PFSK-1 (cell line): ENCODE measurements around the gene FGF4.

Experiments
- FOXP2 ChIP-seq: optimal IDR thresholded peaks from 2 replicates; pipeline ENCODE3; 2011; ENCODE audit warnings: borderline replicate concordance, control low read depth, inconsistent platforms; ENCODE audit not compliant: insufficient read depth; ENCODE audit errors: extremely low read length, extremely low read depth
- POLR2AphosphoS5 ChIP-seq: IDR thresholded peaks from 2 replicates; pipeline ENCODE4 v1.6.1; 2012; ENCODE audit warnings: low read depth, mild to moderate bottlenecking, control low read depth, low read length, moderate library complexity
- REST ChIP-seq, 2 experiments: IDR thresholded peaks; 2 replicates each; pipeline versions ENCODE4 v1.6.1 to v1.8.0; 2011 to 2012; ENCODE audit warnings: low read depth in 2 of 2, low read length in 2 of 2, control low read depth in 1 of 2, inconsistent platforms in 1 of 2, mild to moderate bottlenecking in 1 of 2, moderate library complexity in 1 of 2; ENCODE audit not compliant: insufficient read depth in 1 of 2
- SIN3A ChIP-seq: IDR thresholded peaks from 2 replicates; pipeline ENCODE4 v1.6.1; 2012; ENCODE audit warnings: mild to moderate bottlenecking, low read length, moderate library complexity, borderline replicate concordance; ENCODE audit not compliant: insufficient read depth
- TAF1 ChIP-seq: IDR thresholded peaks from 2 replicates; pipeline ENCODE4 v1.6.1; 2012; ENCODE audit warnings: low read length, control low read depth, borderline replicate concordance; ENCODE audit not compliant: insufficient read depth

Gene FGF4

GRCh38 chr11:69797737-69798528, 22.8 kb upstream of the FGF4 start:
- no peak for TF ChIP-seq POLR2AphosphoS5
- no peak for TF ChIP-seq REST (IDR thresholded peaks at IDR 0.05; ENCODE audit: insufficient read depth in 1 of 2, low read depth in 2 of 2, low read length in 2 of 2)
- no peak for TF ChIP-seq TAF1
- no peak for TF ChIP-seq FOXP2
- TF ChIP-seq SIN3A, result no peak

- no peak for TF ChIP-seq POLR2AphosphoS5
Observed at GRCh38 chr11:69797156-69797555, 22.0 kb upstream of the FGF4 start.

DNA sequence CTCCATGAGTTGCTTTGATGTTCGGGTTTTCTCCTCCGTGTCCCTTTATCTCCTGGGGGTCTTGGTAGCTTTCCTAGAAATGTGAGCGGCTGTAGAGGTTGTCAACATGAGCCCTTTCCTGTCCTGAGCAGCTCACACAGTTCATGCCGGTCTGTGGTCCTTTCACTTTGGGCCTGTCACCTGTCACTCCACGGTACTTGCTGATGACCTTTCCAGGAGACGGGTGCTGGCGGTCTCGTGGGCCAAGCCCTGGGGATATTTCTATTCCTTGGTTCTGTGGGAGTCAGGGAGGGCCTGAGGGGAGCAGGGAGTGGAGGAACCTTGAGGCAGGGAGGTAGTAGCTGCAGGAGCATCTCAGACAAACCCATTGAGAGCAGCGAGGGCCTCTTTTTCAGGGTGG, 20.9 kb upstream of the FGF4 start:
- no peak for TF ChIP-seq FOXP2
- no peak for TF ChIP-seq POLR2AphosphoS5
- no peak for TF ChIP-seq SIN3A
- no peak for TF ChIP-seq REST (IDR thresholded peaks at IDR 0.05; ENCODE audit: insufficient read depth in 1 of 2, low read depth in 2 of 2, low read length in 2 of 2)
- no peak for TF ChIP-seq TAF1

DNA sequence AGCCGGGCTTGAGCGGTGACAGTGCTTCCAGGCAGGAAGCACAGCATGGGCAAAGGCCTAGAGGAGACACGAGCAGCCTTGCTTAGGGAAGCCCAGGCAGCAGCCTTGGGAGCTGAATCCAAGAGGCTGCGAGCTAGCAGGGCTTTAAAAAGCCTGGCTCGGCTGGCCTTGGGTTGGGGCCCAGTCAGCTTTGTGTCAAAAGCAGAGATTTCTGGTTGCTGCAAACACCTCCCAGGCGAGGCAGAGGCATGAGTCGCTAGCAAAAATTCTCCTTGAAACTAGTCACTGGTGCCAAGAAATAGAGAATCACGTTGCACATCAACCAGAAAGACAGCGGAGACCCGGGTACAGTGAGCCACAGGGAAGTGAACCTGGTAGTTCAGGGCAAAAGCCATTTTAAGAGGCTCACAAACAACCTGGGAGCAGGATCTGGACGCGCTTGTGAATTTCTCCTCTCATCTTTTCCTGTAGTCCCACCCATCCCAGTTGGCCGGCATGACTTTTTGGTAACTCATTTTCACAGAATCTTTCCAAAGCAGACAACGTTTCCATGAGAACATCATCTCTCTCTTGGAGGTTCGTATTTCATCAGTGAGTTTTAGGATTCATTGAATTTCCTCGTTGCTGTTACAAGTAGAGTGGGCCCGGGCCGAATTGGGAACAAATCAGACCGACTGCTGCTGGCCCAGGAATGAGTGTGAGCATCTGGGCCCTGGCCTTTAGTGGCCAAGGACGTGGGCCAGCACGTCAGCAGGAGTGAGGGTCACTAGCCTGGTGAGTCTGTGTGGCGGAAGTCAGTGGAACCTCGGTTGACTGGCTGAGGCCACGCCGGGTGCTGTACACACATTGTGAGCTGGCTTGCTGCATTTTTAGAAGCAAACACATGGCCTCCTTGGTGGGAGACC, 16.4 kb upstream of the FGF4 start:
- TF ChIP-seq REST (IDR thresholded peaks at IDR 0.05; ENCODE audit: insufficient read depth in 1 of 2, low read depth in 2 of 2, low read length in 2 of 2), result no peak
- TF ChIP-seq TAF1, result no peak
- TF ChIP-seq POLR2AphosphoS5, result no peak
- TF ChIP-seq FOXP2, result no peak
- no peak for TF ChIP-seq SIN3A

- TF ChIP-seq POLR2AphosphoS5, result no peak
- no peak for TF ChIP-seq REST (IDR thresholded peaks at IDR 0.05; ENCODE audit: insufficient read depth in 1 of 2, low read depth in 2 of 2, low read length in 2 of 2)
- TF ChIP-seq FOXP2, result no peak
- no peak for TF ChIP-seq TAF1
- TF ChIP-seq SIN3A, result no peak
Observed at GRCh38 chr11:69788956-69789355, 13.8 kb upstream of the FGF4 start.
